Endodermal cell (in vitro differentiated cells): ENCODE data around the gene TPR. TPM values are rescaled to one million over a fixed set of nuclear protein-coding genes. Genes with fewer than 3 reads are reported as not detected.

Experiments used
- DNase-seq: peaks from one replicate; pipeline ENCODE4 v3.0.0-alpha.2; 2017
- H3K27ac ChIP-seq: 2 replicates; pipeline ENCODE4 v1.5.1; 2013; ENCODE audit warnings: mild to moderate bottlenecking, low read depth, low read length, moderate library complexity
- H3K27me3 ChIP-seq: 2 replicates; pipeline ENCODE4 v1.6.1; 2013; ENCODE audit warnings: mild to moderate bottlenecking, low read length, moderate library complexity; ENCODE audit not compliant: insufficient read depth, control insufficient read depth, poor library complexity, severe bottlenecking
- H3K36me3 ChIP-seq: 2 replicates; pipeline ENCODE4 v1.7.0; 2013; ENCODE audit warnings: mild to moderate bottlenecking, low read length, moderate library complexity; ENCODE audit not compliant: control insufficient read depth, insufficient read depth
- H3K4me1 ChIP-seq: one replicate; pipeline ENCODE4 v1.7.0; 2013; ENCODE audit warnings: low read length; ENCODE audit not compliant: control insufficient read depth, insufficient read depth
- H3K4me3 ChIP-seq: 2 replicates; pipeline ENCODE4 v1.5.1; 2013; ENCODE audit warnings: mild to moderate bottlenecking, low read length, moderate library complexity
- H3K9ac ChIP-seq: 2 replicates; pipeline ENCODE4 v1.6.1; 2013; ENCODE audit warnings: mild to moderate bottlenecking, low read length, moderate library complexity; ENCODE audit not compliant: poor library complexity, severe bottlenecking; ENCODE audit errors: extremely low read depth
- H3K9me3 ChIP-seq: 2 replicates; pipeline ENCODE4 v1.6.1; 2013; ENCODE audit warnings: mild to moderate bottlenecking, low read length, moderate library complexity; ENCODE audit not compliant: control insufficient read depth
- H3K27ac Mint-ChIP-seq: 2 replicates; pipeline ENCODE4 v1.8.0; 2020; ENCODE audit warnings: mixed read lengths
- H3K27me3 Mint-ChIP-seq: 2 replicates; pipeline ENCODE4 v1.8.0; 2021; ENCODE audit warnings: mild to moderate bottlenecking, mixed read lengths; ENCODE audit not compliant: insufficient read depth
- H3K36me3 Mint-ChIP-seq: 2 replicates; pipeline ENCODE4 v1.8.0; 2020; ENCODE audit warnings: low read depth, mixed read lengths
- H3K4me1 Mint-ChIP-seq: 2 replicates; pipeline ENCODE4 v1.8.0; 2020; ENCODE audit warnings: mixed read lengths
- H3K4me3 Mint-ChIP-seq: 2 replicates; pipeline ENCODE4 v1.8.0; 2020; ENCODE audit warnings: mild to moderate bottlenecking, moderate library complexity, mixed read lengths
- H3K9me3 Mint-ChIP-seq: 2 replicates; pipeline ENCODE4 v1.8.0; 2020; ENCODE audit warnings: mild to moderate bottlenecking, mixed read lengths
- CTCF ChIP-seq: fragments of 200-600 bp; sonication (generic); conservative IDR thresholded peaks from 2 replicates; pipeline ENCODE4 v1.5.0; 2021; ENCODE audit warnings: antibody characterized with exemption, mild to moderate bottlenecking
- WGBS, 2 experiments: methylation state at CpG; one replicate each; pipeline versions ENCODE4 v1.1.5 to v1.1.7; 2013; ENCODE audit warnings: missing lambda C conversion rate in 2 of 2, mixed read lengths in 1 of 2; ENCODE audit not compliant: insufficient coverage in 1 of 2, insufficient read length in 1 of 2; 5-methylcytosine and 5-hydroxymethylcytosine counted together
- total RNA-seq, 2 donors: library from RNA; stranded (reverse); fragmentation: NEBNext Ultra II Directional in 1 of 2; extraction: Animal tissue kit (Norgen Biotek cat#: 25700) in 1 of 2; gene quantifications; 2 replicates in 1 of 2; 3 replicates in 1 of 2; pipeline ENCODE4 v1.2.1, GENCODE V29; 2021

Gene TPR
- total RNA-seq, 2 donors from 2014 or later = 120 to 124 TPM

GRCh38 chr1:186337554-186337953 lies 37.5 kb downstream of the TPR start:
- WGBS, 2 experiments = 95% methylated on average over 2 of the region's 2 CpGs; no CpG with 5 or more reads in 1 of the 2 experiments
- Mint-ChIP-seq H3K36me3 (peaks cover 61% of the 10 kb centered on the region), H3K4me1 (no peaks in the 10 kb centered on the region), H3K4me3 (no peak overlapping the region), H3K27me3 (no peaks in the 10 kb centered on the region), H3K9me3 (no peaks in the 10 kb centered on the region), H3K27ac (no peak overlapping the region)
- Histone ChIP-seq H3K9ac (no peak overlapping the region), H3K27ac (no peak overlapping the region), H3K36me3 (peaks cover 94% of the 10 kb centered on the region), H3K27me3 (no peaks in the 10 kb centered on the region), H3K4me1 (no peaks in the 10 kb centered on the region), H3K4me3 (no peak overlapping the region), H3K9me3 (no peaks in the 10 kb centered on the region)
- TF ChIP-seq CTCF = no peak
- no peak for DNase-seq

- H3K27me3 Mint-ChIP-seq = no peaks in the 10 kb centered on the region
- DNase-seq = peak; percentile 53
- H3K4me3 Mint-ChIP-seq = no peak overlapping the region
- Histone ChIP-seq H3K27ac (no peak overlapping the region), H3K36me3 (peaks cover 85% of the 10 kb centered on the region), H3K4me3 (no peak overlapping the region), H3K27me3 (no peaks in the 10 kb centered on the region), H3K9me3 (no peaks in the 10 kb centered on the region), H3K4me1 (no peaks in the 10 kb centered on the region), H3K9ac (no peak overlapping the region)
- H3K36me3 Mint-ChIP-seq = peaks cover 57% of the 10 kb centered on the region
- peak; percentile 71 for TF ChIP-seq CTCF
- H3K9me3 Mint-ChIP-seq = no peaks in the 10 kb centered on the region
- H3K27ac Mint-ChIP-seq = no peak overlapping the region
- 96 to 100% methylated on average over 1 of the region's 1 CpG for WGBS, 2 experiments
- no peaks in the 10 kb centered on the region for H3K4me1 Mint-ChIP-seq
Observed at GRCh38 chr1:186330758-186331157, 44.3 kb downstream of the TPR start.

GRCh38 chr1:186327331-186327730 lies 47.7 kb downstream of the TPR start:
- H3K4me1 ChIP-seq = no peaks in the 10 kb centered on the region
- Mint-ChIP-seq H3K27ac (no peak overlapping the region), H3K36me3 (peaks cover 53% of the 10 kb centered on the region), H3K9me3 (no peaks in the 10 kb centered on the region), H3K4me3 (no peak overlapping the region), H3K27me3 (no peaks in the 10 kb centered on the region), H3K4me1 (no peaks in the 10 kb centered on the region)
- no peak overlapping the region for H3K27ac ChIP-seq
- H3K36me3 ChIP-seq = peaks cover 82% of the 10 kb centered on the region
- no peaks in the 10 kb centered on the region for H3K9me3 ChIP-seq
- 100% methylated on average over 1 of the region's 1 CpG; no CpG with 5 or more reads in 1 of the 2 experiments for WGBS, 2 experiments
- DNase-seq = no peak
- TF ChIP-seq CTCF = no peak
- H3K4me3 ChIP-seq = no peak overlapping the region
- no peak overlapping the region for H3K9ac ChIP-seq
- H3K27me3 ChIP-seq = no peaks in the 10 kb centered on the region
